Right lobe of liver (tissue), 6 donors: ENCODE data around the gene CTPS1. TPM values are rescaled to one million over a fixed set of nuclear protein-coding genes. Genes with fewer than 3 reads are reported as not detected.

ENCODE experiments used
- ATAC-seq, 4 donors: fragments of 200-7000 bp; cut with Tn5 transposase; one replicate each; pipeline ENCODE4 v1.9.1; 2020; ENCODE audit warnings: mild to moderate bottlenecking in 4 of 4, moderate library complexity in 4 of 4
- DNase-seq, 3 donors: peaks; one replicate each; pipeline ENCODE4 v3.0.0-alpha.2; 2020
- H3K27ac ChIP-seq, 3 donors: fragments of 200-600 bp; one replicate each; pipeline ENCODE4 v1.8.0; 2022
- H3K27me3 ChIP-seq, 2 donors: fragments of 200-600 bp; one replicate each; pipeline ENCODE4 v1.8.0; 2022
- H3K36me3 ChIP-seq, 4 donors: fragments of 200-600 bp; sonication (generic) in 1 of 4; one replicate each; pipeline versions ENCODE4 v1.5.1 to v1.8.0; 2017 to 2022; ENCODE audit warnings: control low read depth in 1 of 4
- H3K4me1 ChIP-seq, 4 donors: fragments of 200-600 bp; sonication (generic) in 1 of 4; one replicate each; pipeline versions ENCODE4 v1.5.1 to v1.8.0; 2017 to 2022; ENCODE audit warnings: control low read depth in 1 of 4
- H3K4me3 ChIP-seq, 3 donors: fragments of 200-600 bp; one replicate each; pipeline ENCODE4 v1.8.0; 2022
- H3K9me3 ChIP-seq, 4 donors: fragments of 200-600 bp; sonication (generic) in 1 of 4; one replicate each; pipeline versions ENCODE4 v1.5.1 to v1.8.0; 2017 to 2022; ENCODE audit warnings: control low read depth in 1 of 4
- POLR2A ChIP-seq: fragments of 450-650 bp; IDR thresholded peaks from one replicate; pipeline ENCODE4 v1.6.1; 2017; ENCODE audit warnings: antibody characterized with exemption, mild to moderate bottlenecking
- WGBS: methylation state at CpG from one replicate; pipeline ENCODE4 v1.1.6; 2018; ENCODE audit warnings: low coverage, low lambda C conversion rate; ENCODE audit not compliant: insufficient coverage; ENCODE audit errors: missing lambda C conversion rate; 5-methylcytosine and 5-hydroxymethylcytosine counted together
- intact Hi-C, 2 donors: fragments of 100-400 bp; cut with DNase I; formaldehyde crosslinking; loops; one replicate each; pipeline versions ENCODE4 v1.11.2 to v1.14.1; 2022
- total RNA-seq, 6 experiments: library from RNA; depleted of rRNA in 2 of 6; stranded (reverse); fragments of >200 nt in 2 of 6; fragmentation: NEBNext Ultra II Directional in 3 of 6; extraction: Animal tissue kit (Norgen Biotek cat#: 25700) in 3 of 6; gene quantifications; one replicate each; pipeline versions ENCODE4 v1.1.0 to v1.2.4, GENCODE V29; 2016 to 2023
- TF ChIP-seq, protein P1 (sequence below), 4 donors: fragments of 200-600 bp in 3 of 4; fragments of 450-650 bp in 1 of 4; IDR thresholded peaks; one replicate each; pipeline versions ENCODE4 v1.5.1 to v1.8.0; 2016 to 2022; ENCODE audit warnings: antibody characterized with exemption in 4 of 4, mild to moderate bottlenecking in 2 of 4
- donor health status: DM: no; HTN: yes; CAD: no.
- donor health status: DM: no; HTN: no; CAD: no.
- donor health status: DM: no; HTN: no; CAD: no.
- donor health status: DM: no; HTN: yes; CAD: no.
- donor health status: DM: no; HTN: yes; CAD: no.

The CTPS1 gene
- total RNA-seq, 6 experiments from 2014 or later: 13.1 to 48.0 (median 42.2) TPM

DNA sequence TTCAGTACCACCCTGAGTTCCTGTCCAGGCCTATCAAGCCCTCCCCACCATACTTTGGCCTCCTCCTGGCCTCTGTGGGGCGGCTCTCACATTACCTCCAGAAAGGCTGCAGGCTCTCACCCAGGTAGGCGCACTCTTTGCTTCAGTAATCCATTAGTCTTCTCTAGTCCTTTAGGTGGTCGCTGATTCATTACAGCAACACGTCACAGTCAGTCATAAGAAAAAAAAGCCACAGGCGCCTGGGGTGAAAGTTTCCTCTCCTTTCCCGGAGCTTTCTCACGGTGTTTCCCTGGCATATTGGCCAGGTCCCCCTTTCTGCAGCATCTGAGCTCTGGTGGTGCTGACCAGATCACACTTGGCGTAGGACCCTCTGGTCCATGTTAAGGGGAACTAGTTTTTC, 30.0 kb downstream of the CTPS1 start:
- Histone ChIP-seq H3K36me3 (peaks cover 0 to 99% (median 49%) of the 10 kb centered on the region in 4 donors), H3K4me3 (no peak overlapping the region), H3K27ac (no peak overlapping the region), H3K4me1 (no peaks in the 10 kb centered on the region), H3K9me3 (no peaks in the 10 kb centered on the region), H3K27me3 (no peaks in the 10 kb centered on the region)
- 93% methylated on average over 7 of the region's 8 CpGs for WGBS
- intact Hi-C loops: no loop called here
- DNase-seq (no peak), ATAC-seq (no peak)
- TF ChIP-seq, protein P1, sequence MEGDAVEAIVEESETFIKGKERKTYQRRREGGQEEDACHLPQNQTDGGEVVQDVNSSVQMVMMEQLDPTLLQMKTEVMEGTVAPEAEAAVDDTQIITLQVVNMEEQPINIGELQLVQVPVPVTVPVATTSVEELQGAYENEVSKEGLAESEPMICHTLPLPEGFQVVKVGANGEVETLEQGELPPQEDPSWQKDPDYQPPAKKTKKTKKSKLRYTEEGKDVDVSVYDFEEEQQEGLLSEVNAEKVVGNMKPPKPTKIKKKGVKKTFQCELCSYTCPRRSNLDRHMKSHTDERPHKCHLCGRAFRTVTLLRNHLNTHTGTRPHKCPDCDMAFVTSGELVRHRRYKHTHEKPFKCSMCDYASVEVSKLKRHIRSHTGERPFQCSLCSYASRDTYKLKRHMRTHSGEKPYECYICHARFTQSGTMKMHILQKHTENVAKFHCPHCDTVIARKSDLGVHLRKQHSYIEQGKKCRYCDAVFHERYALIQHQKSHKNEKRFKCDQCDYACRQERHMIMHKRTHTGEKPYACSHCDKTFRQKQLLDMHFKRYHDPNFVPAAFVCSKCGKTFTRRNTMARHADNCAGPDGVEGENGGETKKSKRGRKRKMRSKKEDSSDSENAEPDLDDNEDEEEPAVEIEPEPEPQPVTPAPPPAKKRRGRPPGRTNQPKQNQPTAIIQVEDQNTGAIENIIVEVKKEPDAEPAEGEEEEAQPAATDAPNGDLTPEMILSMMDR (IDR thresholded peaks at IDR 0.05): no peak
- TF ChIP-seq POLR2A: no peak

DNA sequence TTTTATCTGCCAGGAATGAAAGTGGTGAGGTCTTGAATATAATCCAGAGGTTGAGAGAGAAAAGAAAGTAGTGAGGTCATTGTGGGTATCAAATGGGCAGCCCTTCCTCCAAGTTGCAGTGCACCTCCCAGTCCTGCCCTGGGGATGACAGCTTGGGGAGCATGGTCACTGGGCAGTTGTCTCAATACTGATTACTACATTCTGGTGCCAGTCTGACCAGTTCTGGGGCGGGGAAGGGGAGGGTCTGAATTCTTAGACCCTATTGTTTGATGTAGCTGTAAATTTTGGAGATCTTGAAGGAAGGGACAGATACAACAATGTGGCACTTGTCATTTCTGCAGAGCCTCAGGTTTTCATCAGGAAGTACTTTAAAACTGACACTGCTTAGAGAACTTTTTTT, 30.8 kb downstream of the CTPS1 start:
- TF ChIP-seq, protein P1 (IDR thresholded peaks at IDR 0.05): no peak
- TF ChIP-seq POLR2A: no peak
- no peak overlapping the region for H3K27ac ChIP-seq
- H3K4me3 ChIP-seq: no peak overlapping the region
- DNase-seq (no peak), ATAC-seq (no peak)
- 100% methylated on average over 1 of the region's 1 CpG for WGBS
- H3K27me3 ChIP-seq: no peaks in the 10 kb centered on the region
- intact Hi-C loops: no loop called here
- H3K36me3 ChIP-seq: peaks cover 0 to 98% (median 46%) of the 10 kb centered on the region in 4 donors
- H3K4me1 ChIP-seq: no peaks in the 10 kb centered on the region
- H3K9me3 ChIP-seq: no peaks in the 10 kb centered on the region

DNA sequence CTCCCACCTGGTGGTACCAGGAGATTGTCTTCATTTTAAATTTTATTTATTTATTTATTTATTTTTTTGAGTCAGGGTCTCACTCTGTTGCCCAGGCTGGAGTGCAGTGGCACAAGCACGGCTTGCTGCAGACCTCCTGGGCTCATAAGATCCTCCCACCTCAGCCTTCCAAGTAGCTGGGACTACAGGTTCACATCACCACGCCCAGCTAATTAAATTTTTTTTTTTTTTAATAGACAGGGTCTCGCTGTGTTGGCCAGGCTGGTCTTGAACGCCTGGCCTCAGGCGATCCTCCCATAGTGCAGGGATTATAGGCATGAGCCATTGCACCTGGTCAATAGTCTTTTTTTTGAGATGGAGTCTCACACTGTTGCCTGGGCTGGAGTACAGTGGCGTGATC, 33.5 kb downstream of the CTPS1 start:
- no peak overlapping the region for H3K4me3 ChIP-seq
- H3K9me3 ChIP-seq: no peaks in the 10 kb centered on the region
- intact Hi-C loops: no loop called here
- H3K27me3 ChIP-seq: no peaks in the 10 kb centered on the region
- no peaks in the 10 kb centered on the region for H3K4me1 ChIP-seq
- DNase-seq (no peak), ATAC-seq (no peak)
- no peak for TF ChIP-seq POLR2A
- TF ChIP-seq, protein P1 (IDR thresholded peaks at IDR 0.05): no peak
- peaks cover 0 to 90% (median 34%) of the 10 kb centered on the region in 4 donors for H3K36me3 ChIP-seq
- 96% methylated on average over 5 of the region's 6 CpGs for WGBS
- H3K27ac ChIP-seq: no peak overlapping the region

DNA sequence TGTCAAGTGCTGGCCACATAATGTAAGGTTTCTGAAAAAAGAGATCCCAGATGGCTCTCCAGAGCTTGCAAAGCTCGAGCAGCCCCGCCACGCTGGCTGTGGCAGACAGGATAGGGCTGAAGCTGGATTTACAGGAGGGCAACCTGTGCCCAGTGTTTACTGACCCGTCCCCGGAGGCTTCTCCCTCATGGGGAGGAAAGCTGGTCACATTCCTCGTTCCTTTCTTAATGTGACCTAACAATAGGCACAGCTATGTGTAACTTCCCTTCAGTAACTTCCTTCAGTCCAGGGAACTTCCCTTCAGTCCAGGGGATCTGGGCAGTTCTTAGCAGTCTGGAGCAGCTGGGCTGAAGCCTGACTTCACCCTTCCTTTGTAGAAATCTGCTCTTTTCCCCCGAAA, 34.3 kb downstream of the CTPS1 start:
- no peaks in the 10 kb centered on the region for H3K4me1 ChIP-seq
- TF ChIP-seq POLR2A: no peak
- TF ChIP-seq, protein P1 (IDR thresholded peaks at IDR 0.05): no peak
- 50% methylated on average over 1 of the region's 7 CpGs for WGBS
- no peak overlapping the region for H3K27ac ChIP-seq
- DNase-seq (no peak), ATAC-seq (peak; percentile 25 to 58 (median 46))
- H3K9me3 ChIP-seq: no peaks in the 10 kb centered on the region
- H3K27me3 ChIP-seq: no peaks in the 10 kb centered on the region
- intact Hi-C loops: no loop called here
- no peak overlapping the region for H3K4me3 ChIP-seq
- H3K36me3 ChIP-seq: peaks cover 0 to 86% (median 29%) of the 10 kb centered on the region in 4 donors

DNA sequence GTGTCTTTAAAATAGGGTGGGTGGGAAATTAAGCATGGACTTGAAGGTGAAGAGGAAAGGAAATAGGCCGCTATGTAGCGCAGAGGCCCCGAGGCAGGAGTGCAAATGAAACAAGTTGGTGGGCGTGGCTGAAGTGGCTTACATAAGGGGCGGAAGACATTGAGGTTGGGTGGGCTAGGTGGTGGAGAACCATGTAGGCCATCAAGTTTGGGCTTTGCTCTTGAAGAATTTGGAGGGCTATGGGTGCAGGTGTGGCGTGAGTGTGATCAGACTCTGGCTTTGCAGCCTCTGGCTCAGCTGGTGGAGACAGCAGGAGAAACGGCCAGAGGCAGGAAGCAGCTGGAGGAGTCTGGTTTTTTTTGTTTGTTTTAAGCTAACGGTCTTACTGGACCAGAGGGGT, 35.4 kb downstream of the CTPS1 start:
- peaks cover 0 to 75% (median 20%) of the 10 kb centered on the region in 4 donors for H3K36me3 ChIP-seq
- no peaks in the 10 kb centered on the region for H3K27me3 ChIP-seq
- no peaks in the 10 kb centered on the region for H3K9me3 ChIP-seq
- 91% methylated on average over 5 of the region's 8 CpGs for WGBS
- ATAC-seq: no peak
- no peak for TF ChIP-seq POLR2A
- TF ChIP-seq, protein P1 (IDR thresholded peaks at IDR 0.05): no peak
- intact Hi-C loops: no loop called here
- no peak overlapping the region for H3K4me3 ChIP-seq
- H3K27ac ChIP-seq: no peak overlapping the region
- no peak for DNase-seq
- H3K4me1 ChIP-seq: no peaks in the 10 kb centered on the region
